HL-60/S4 (cell line): ENCODE measurements around the gene RAD51B.

ENCODE experiments used
- in situ Hi-C: fragments of 300-500 bp; cut with MboI; formaldehyde crosslinking; loops from 2 replicates; pipeline ENCODE4 v1.14.3; 2022; ENCODE audit warnings: low sequenced_read_pairs

Gene RAD51B

GRCh38 chr14:68612049-68612448 lies 792.5 kb downstream of the RAD51B start:
- in situ Hi-C loops = no loop called here

GRCh38 chr14:68616221-68616902 lies 796.8 kb downstream of the RAD51B start:
- in situ Hi-C loops = no loop called here

GRCh38 chr14:68619790-68620574 lies 800.4 kb downstream of the RAD51B start:
- in situ Hi-C loops = no loop called here

- in situ Hi-C loops = no loop called here
Observed at GRCh38 chr14:68621400-68622365, 802.1 kb downstream of the RAD51B start.

- in situ Hi-C loops = no loop called here
Observed at GRCh38 chr14:68622856-68623255, 803.3 kb downstream of the RAD51B start.

GRCh38 chr14:68623307-68623706 lies 803.7 kb downstream of the RAD51B start:
- in situ Hi-C loops = no loop called here

GRCh38 chr14:68623826-68624225 lies 804.2 kb downstream of the RAD51B start:
- in situ Hi-C loops = no loop called here

- in situ Hi-C loops = no loop called here
Observed at GRCh38 chr14:68624541-68625220, 805.1 kb downstream of the RAD51B start.

- in situ Hi-C loops = no loop called here
Observed at GRCh38 chr14:68625366-68626090, 805.9 kb downstream of the RAD51B start.

GRCh38 chr14:68626386-68626785 lies 806.8 kb downstream of the RAD51B start:
- in situ Hi-C loops = no loop called here

GRCh38 chr14:68627050-68627867 lies 807.7 kb downstream of the RAD51B start:
- in situ Hi-C loops = no loop called here

GRCh38 chr14:68627868-68628604 lies 808.5 kb downstream of the RAD51B start:
- in situ Hi-C loops = no loop called here

- in situ Hi-C loops = no loop called here
Observed at GRCh38 chr14:68628605-68629310, 809.2 kb downstream of the RAD51B start.

GRCh38 chr14:68630081-68630571 lies 810.5 kb downstream of the RAD51B start:
- in situ Hi-C loops = no loop called here

- in situ Hi-C loops = no loop called here
Observed at GRCh38 chr14:68630611-68631393, 811.2 kb downstream of the RAD51B start.

GRCh38 chr14:68631394-68632053 lies 811.9 kb downstream of the RAD51B start:
- in situ Hi-C loops = no loop called here
